GM19099 (cell line): ENCODE measurements around the gene CCDC85C.

Experiments
- POLR2A ChIP-seq: IDR thresholded peaks from 3 replicates; pipeline ENCODE4 v1.6.1; 2011; ENCODE audit warnings: low read depth; ENCODE audit not compliant: insufficient read length; ENCODE audit errors: extremely low read depth

The CCDC85C gene

GRCh38 chr14:99556134-99556791, 47.7 kb downstream of the CCDC85C start:
- TF ChIP-seq POLR2A, result no peak

- TF ChIP-seq POLR2A, result no peak
These were observed 49.1 kb downstream of the CCDC85C start for GRCh38 chr14:99554757-99555531.

DNA sequence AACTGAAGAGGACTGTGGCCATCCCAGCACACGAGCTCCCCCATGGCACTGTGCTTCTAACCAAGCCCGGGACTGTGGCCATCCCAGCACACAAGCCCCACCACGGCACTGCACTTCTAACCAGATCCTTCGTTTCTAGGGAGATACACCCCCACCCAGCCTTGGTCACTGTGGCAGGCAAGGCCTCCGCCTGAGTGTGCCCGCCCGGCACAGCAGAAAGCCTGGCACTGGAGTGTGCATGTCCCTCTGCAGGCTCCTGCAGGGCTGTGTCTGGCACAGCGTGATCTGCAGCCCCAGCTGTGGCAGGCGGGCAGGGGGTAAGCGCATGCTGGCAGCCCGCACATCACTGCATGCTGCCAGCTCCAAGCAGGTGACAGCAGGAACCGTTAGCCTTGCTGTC, 49.8 kb downstream of the CCDC85C start:
- no peak for TF ChIP-seq POLR2A

GRCh38 chr14:99552572-99553216, 51.3 kb downstream of the CCDC85C start:
- no peak for TF ChIP-seq POLR2A

- no peak for TF ChIP-seq POLR2A
These were observed 51.9 kb downstream of the CCDC85C start for GRCh38 chr14:99552021-99552553.

GRCh38 chr14:99551034-99551922, 52.7 kb downstream of the CCDC85C start:
- TF ChIP-seq POLR2A, result no peak

DNA sequence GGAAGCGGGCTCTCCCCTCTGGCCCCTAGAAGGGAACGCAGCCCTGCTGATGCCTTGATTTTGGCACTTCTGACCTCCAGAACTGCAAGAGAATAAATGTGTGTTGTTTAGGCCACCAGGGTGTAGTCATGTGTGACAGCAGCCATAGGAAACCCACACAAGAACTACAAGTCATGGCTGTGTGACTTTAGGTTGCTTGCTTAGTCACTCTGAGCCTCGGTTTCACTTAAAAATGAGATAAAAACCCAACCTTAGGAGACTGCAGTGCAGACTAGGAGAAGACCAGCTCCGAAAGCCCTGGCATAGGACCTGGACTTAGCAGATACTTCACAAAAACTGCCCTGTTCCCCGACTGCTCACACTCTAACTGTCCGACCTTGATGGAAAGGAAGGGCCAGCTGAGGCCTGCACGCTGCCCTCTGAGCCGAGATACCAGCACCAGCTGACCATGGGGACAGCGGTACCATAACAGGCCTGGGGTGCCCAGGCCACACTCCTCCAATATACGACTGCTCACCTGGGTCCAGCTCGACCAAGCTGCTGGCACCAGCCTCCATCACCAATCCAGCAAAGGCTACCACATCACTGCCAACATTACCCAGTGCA, 53.5 kb downstream of the CCDC85C start:
- TF ChIP-seq POLR2A, result no peak

DNA sequence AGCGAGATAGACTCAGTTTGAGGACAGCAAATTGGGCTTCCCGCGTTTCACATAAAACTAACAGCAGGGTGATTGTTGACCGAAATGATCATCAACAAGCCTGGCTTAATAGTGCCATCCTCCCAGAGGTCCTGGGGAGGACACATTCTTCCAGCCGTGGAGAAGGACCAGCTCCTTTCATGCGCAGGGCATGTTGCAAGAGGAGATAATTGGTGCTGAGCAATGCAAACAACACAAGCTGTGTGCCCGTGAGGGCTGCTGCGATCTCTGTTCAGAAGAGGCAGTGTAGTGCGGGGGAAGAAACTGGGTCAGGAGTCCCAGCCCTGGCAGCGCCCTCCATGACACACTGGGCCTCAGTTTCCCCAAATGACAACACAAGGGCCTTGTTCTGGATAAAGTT, 54.3 kb downstream of the CCDC85C start:
- no peak for TF ChIP-seq POLR2A

GRCh38 chr14:99548871-99549515, 55.0 kb downstream of the CCDC85C start:
- TF ChIP-seq POLR2A, result no peak

DNA sequence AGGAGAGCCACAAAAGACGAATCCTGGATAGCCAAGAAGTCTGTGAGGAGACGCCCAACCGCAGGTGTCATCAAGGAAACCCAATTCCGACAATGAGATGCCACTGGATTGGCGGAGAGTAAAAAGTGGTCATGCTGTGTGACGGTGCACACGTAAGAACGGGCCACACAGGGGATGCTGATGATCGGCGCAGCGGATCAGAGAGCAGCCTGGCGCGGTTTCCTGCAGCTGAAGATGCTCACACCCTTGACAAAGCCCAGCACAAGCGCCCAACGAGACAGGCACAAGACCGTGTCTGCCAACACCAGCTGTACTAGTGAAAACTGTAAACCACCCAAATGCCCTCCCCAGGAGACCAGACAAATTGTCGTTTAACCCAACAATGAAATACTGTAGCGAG, 55.8 kb downstream of the CCDC85C start:
- TF ChIP-seq POLR2A, result no peak

GRCh38 chr14:99546234-99546879, 57.6 kb downstream of the CCDC85C start:
- no peak for TF ChIP-seq POLR2A

DNA sequence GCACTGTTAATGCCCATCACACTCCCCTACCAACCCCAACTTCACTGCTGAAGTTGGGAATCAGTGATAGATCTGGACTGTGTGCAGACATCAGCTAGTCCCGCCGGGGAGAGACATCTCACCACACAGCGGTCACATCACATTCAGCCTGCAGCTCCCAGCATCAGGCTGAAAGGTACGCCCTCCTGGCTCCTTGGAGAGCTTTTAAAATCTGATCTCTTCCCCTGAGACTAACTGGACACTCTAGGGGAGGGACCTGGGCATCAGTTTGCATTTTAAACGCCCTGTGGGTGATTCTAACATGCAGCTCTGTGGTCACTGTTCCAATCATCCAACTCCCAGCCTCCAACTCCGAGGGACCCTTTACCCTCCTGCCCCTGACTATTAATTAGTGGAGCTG, 58.4 kb downstream of the CCDC85C start:
- TF ChIP-seq POLR2A, result no peak

GRCh38 chr14:99544991-99545390, 59.0 kb downstream of the CCDC85C start:
- TF ChIP-seq POLR2A, result no peak
